NCI-H524 (cell line): Measurements from ENCODE around the gene PUS10.
A peak's percentile ranks its signal among the peaks of the same experiment; 100 is the strongest.
"Not testable (repeated sequence)": the region's sequence is repeated elsewhere in the genome, so short reads cannot be mapped to it uniquely, and the experiment has no call there.

Experiments
- DNase-seq, 2 experiments: peaks; one replicate each; lab custom pipeline; 2025; lab: John Stamatoyannopoulos, UW

PUS10 gene

GRCh38 chr2:61011678-61012077 lies 6.4 kb downstream of the PUS10 start:
- DNase-seq = no peak

GRCh38 chr2:61009355-61009754 lies 8.7 kb downstream of the PUS10 start:
- DNase-seq = no peak

GRCh38 chr2:61006486-61007105 lies 11.5 kb downstream of the PUS10 start:
- no peak for DNase-seq

- DNase-seq = no peak
Measured at GRCh38 chr2:61005736-61006135, 12.3 kb downstream of the PUS10 start.

- DNase-seq = peak; percentile 6 to 63
Measured at GRCh38 chr2:60998628-60999545, 19.2 kb downstream of the PUS10 start.

- DNase-seq = no peak
Measured at GRCh38 chr2:60994131-60994530, 23.9 kb downstream of the PUS10 start.

- no peak for DNase-seq
Measured at GRCh38 chr2:60992985-60993392, 25.1 kb downstream of the PUS10 start.

- DNase-seq = no peak
Measured at GRCh38 chr2:60991644-60992043, 26.4 kb downstream of the PUS10 start.

- no peak for DNase-seq
Measured at GRCh38 chr2:60989259-60989658, 28.8 kb downstream of the PUS10 start.

GRCh38 chr2:60987656-60988055 lies 30.4 kb downstream of the PUS10 start:
- not testable (repeated sequence) for DNase-seq

- DNase-seq = no peak
Measured at GRCh38 chr2:60987041-60987440, 31.0 kb downstream of the PUS10 start.

GRCh38 chr2:60984720-60985119 lies 33.3 kb downstream of the PUS10 start:
- no peak for DNase-seq

GRCh38 chr2:60982066-60982465 lies 36.0 kb downstream of the PUS10 start:
- DNase-seq = not testable (repeated sequence)

- peak in 1 of 2 experiments; percentile 4 for DNase-seq
Measured at GRCh38 chr2:60980071-60980815, 37.8 kb downstream of the PUS10 start.

- DNase-seq = no peak
Measured at GRCh38 chr2:60979231-60979630, 38.8 kb downstream of the PUS10 start.

- no peak for DNase-seq
Measured at GRCh38 chr2:60977562-60977895, 40.5 kb downstream of the PUS10 start.

GRCh38 chr2:60976875-60977561 lies 41.0 kb downstream of the PUS10 start:
- no peak for DNase-seq

GRCh38 chr2:60976256-60976850 lies 41.7 kb downstream of the PUS10 start:
- DNase-seq = no peak

GRCh38 chr2:60974652-60975051 lies 43.4 kb downstream of the PUS10 start:
- DNase-seq = no peak

- DNase-seq = no peak
Measured at GRCh38 chr2:60973705-60974104, 44.4 kb downstream of the PUS10 start.

GRCh38 chr2:60972889-60973656 lies 45.0 kb downstream of the PUS10 start:
- no peak for DNase-seq
